Subcutaneous abdominal adipose tissue (tissue), 5 donors: ENCODE results near the gene ARID4A.

ENCODE experiments used
- H3K27ac ChIP-seq: one replicate; pipeline ENCODE4 v1.7.0; 2013; ENCODE audit warnings: low read depth, mild to moderate bottlenecking, inconsistent platforms, low read length, moderate library complexity
- H3K27me3 ChIP-seq, 5 donors: one replicate each; pipeline ENCODE4 v1.7.0; 2013; ENCODE audit warnings: low read length in 5 of 5, inconsistent platforms in 1 of 5; ENCODE audit not compliant: control insufficient read depth in 5 of 5, insufficient read depth in 4 of 5
- H3K36me3 ChIP-seq, 5 donors: one replicate each; pipeline ENCODE4 v1.7.0; 2013; ENCODE audit warnings: low read length in 5 of 5; ENCODE audit not compliant: control insufficient read depth in 5 of 5, insufficient read depth in 5 of 5
- H3K4me1 ChIP-seq, 5 donors: one replicate each; pipeline ENCODE4 v1.7.0; 2013; ENCODE audit warnings: low read length in 5 of 5, mild to moderate bottlenecking in 3 of 5, moderate library complexity in 1 of 5; ENCODE audit not compliant: control insufficient read depth in 5 of 5, insufficient read depth in 5 of 5
- H3K4me3 ChIP-seq, 5 donors: one replicate each; pipeline ENCODE4 v1.7.0; 2013; ENCODE audit warnings: low read length in 5 of 5, low read depth in 1 of 5
- H3K9ac ChIP-seq, 5 donors: one replicate each; pipeline ENCODE4 v1.7.0; 2013; ENCODE audit warnings: low read length in 5 of 5, mild to moderate bottlenecking in 4 of 5, moderate library complexity in 3 of 5
- H3K9me3 ChIP-seq, 5 donors: one replicate each; pipeline ENCODE4 v1.7.0; 2013; ENCODE audit warnings: low read length in 5 of 5; ENCODE audit not compliant: control insufficient read depth in 5 of 5
- donor health status: healthy.
- donor health status: healthy.
- donor health status: healthy.
- donor health status: healthy.
- donor health status: healthy.

Gene ARID4A

GRCh38 chr14:58291646-58292045 is 6.7 kb upstream of the ARID4A start:
- H3K4me1 ChIP-seq, result peaks cover 2 to 32% (median 18%) of the 10 kb centered on the region in 5 donors
- H3K27me3 ChIP-seq, result no peaks in the 10 kb centered on the region
- no peak overlapping the region for H3K27ac ChIP-seq
- peaks cover 24 to 61% (median 43%) of the 10 kb centered on the region in 5 donors for H3K36me3 ChIP-seq
- H3K9ac ChIP-seq, result no peak overlapping the region
- no peaks in the 10 kb centered on the region for H3K9me3 ChIP-seq
- no peak overlapping the region for H3K4me3 ChIP-seq

DNA sequence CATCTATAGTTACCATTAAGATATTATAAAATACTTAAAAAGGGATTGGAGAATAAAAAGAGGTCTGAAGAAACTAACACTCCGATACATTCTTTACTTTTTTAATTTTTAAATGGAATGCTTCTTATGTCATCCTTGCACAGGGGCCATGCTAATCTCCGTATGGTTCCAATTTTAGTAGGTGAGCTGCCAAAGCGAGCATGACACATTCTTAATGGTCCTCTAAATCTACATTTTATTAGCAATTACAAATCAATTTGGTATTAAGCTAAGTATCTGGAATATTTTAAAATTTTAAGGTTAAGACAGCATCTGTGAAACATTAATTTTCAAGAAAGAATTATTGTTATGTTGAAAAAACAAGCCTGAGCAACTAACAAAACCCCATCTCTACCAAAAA is 6.2 kb upstream of the ARID4A start:
- H3K9me3 ChIP-seq, result no peaks in the 10 kb centered on the region
- peaks cover 2 to 37% (median 22%) of the 10 kb centered on the region in 5 donors for H3K4me1 ChIP-seq
- no peak overlapping the region for H3K27ac ChIP-seq
- H3K4me3 ChIP-seq, result no peak overlapping the region
- H3K27me3 ChIP-seq, result no peaks in the 10 kb centered on the region
- H3K9ac ChIP-seq, result no peak overlapping the region
- peaks cover 24 to 58% (median 42%) of the 10 kb centered on the region in 5 donors for H3K36me3 ChIP-seq

GRCh38 chr14:58294201-58294600 is 4.2 kb upstream of the ARID4A start:
- H3K9ac ChIP-seq, result no peak overlapping the region
- H3K27me3 ChIP-seq, result peaks cover 0 to 2% (median 0%) of the 10 kb centered on the region in 5 donors
- H3K27ac ChIP-seq, result no peak overlapping the region
- H3K9me3 ChIP-seq, result no peaks in the 10 kb centered on the region
- peaks cover 10 to 50% (median 30%) of the 10 kb centered on the region in 5 donors for H3K36me3 ChIP-seq
- H3K4me3 ChIP-seq, result no peak overlapping the region
- H3K4me1 ChIP-seq, result peaks cover 6 to 38% (median 22%) of the 10 kb centered on the region in 5 donors

- Histone ChIP-seq H3K27me3 (peaks cover 0 to 2% (median 0%) of the 10 kb centered on the region in 5 donors), H3K4me1 (peaks cover 6 to 46% (median 38%) of the 10 kb centered on the region in 5 donors), H3K9ac (peak overlapping the region in 4 of 5 donors; percentile 70 to 92 (median 87)), H3K9me3 (no peaks in the 10 kb centered on the region), H3K36me3 (peaks cover 4 to 28% (median 18%) of the 10 kb centered on the region in 5 donors), H3K27ac (peak overlapping the region; percentile 95), H3K4me3 (peak overlapping the region; percentile 87 to 99 (median 98))
Observed at GRCh38 chr14:58296726-58297125, 1.6 kb upstream of the ARID4A start.

DNA sequence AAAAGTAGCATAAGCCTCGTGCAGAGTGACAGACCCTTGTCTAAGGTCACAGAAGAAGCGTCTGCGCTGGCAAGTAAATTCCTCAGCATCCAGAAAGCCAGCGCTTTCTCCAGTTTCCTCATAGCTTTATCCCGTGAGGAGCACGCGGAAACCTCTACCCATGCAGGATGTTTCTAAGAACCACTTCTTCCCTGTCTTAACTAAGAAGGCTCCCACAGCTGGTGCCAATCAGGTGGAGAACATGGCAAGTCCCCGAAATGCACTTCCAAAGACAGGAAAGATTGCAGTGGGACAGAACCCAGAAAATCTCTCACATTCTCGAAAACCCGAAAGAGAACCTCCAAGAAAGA is 968 bp upstream of the ARID4A start:
- peak overlapping the region; percentile 95 for H3K27ac ChIP-seq
- H3K4me1 ChIP-seq, result peaks cover 6 to 46% (median 37%) of the 10 kb centered on the region in 5 donors
- H3K36me3 ChIP-seq, result peaks cover 4 to 29% (median 20%) of the 10 kb centered on the region in 5 donors

GRCh38 chr14:58297762-58298476 is 436 bp upstream of the ARID4A start:
- peak overlapping the region; percentile 87 to 99 (median 98) for H3K4me3 ChIP-seq
- peak overlapping the region; percentile 64 to 92 (median 89) for H3K9ac ChIP-seq
- H3K4me1 ChIP-seq, result peaks cover 4 to 41% (median 34%) of the 10 kb centered on the region in 5 donors
- H3K9me3 ChIP-seq, result no peaks in the 10 kb centered on the region
- peak overlapping the region; percentile 95 for H3K27ac ChIP-seq
- H3K36me3 ChIP-seq, result peaks cover under 1 to 29% (median 17%) of the 10 kb centered on the region in 5 donors
- H3K27me3 ChIP-seq, result peaks cover 0 to 2% (median 0%) of the 10 kb centered on the region in 5 donors

More for the DNA sequence above, 968 bp upstream of the ARID4A start:
- Histone ChIP-seq H3K27me3 (peaks cover 0 to 2% (median 0%) of the 10 kb centered on the region in 5 donors), H3K9me3 (no peaks in the 10 kb centered on the region), H3K4me3 (peak overlapping the region; percentile 87 to 99 (median 98)), H3K9ac (peak overlapping the region; percentile 64 to 92 (median 85))

- Histone ChIP-seq H3K36me3 (peaks cover 9 to 22% (median 14%) of the 10 kb centered on the region in 5 donors), H3K27me3 (peaks cover 0 to 2% (median 0%) of the 10 kb centered on the region in 5 donors), H3K27ac (peak overlapping the region; percentile 92), H3K4me3 (peak overlapping the region; percentile 87 to 99 (median 97)), H3K9me3 (no peaks in the 10 kb centered on the region), H3K9ac (peak overlapping the region; percentile 73 to 98 (median 90)), H3K4me1 (peaks cover 4 to 39% (median 34%) of the 10 kb centered on the region in 5 donors)
Observed at GRCh38 chr14:58299401-58300330, 1.3 kb downstream of the ARID4A start.

DNA sequence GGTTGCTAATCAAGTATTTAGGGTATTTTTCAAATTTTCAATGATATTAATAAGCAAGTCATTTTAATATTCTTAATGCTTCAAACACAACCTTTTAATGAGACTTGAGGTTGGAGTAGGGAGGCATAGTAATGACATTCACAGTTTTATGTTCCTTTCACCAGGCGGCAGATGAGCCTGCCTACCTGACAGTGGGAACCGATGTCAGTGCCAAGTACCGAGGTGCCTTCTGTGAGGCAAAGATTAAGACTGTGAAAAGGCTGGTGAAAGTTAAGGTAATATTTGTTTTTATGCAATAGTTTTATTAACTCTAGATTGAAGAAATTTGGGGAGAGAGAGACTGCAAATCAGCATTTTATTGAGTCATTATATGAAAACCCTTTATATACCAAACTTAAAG is 3.1 kb downstream of the ARID4A start:
- no peak overlapping the region for H3K27ac ChIP-seq
- H3K9me3 ChIP-seq, result no peaks in the 10 kb centered on the region
- H3K9ac ChIP-seq, result peak overlapping the region in 1 of 5 donors; percentile 46
- peaks cover 4 to 27% (median 21%) of the 10 kb centered on the region in 5 donors for H3K4me1 ChIP-seq
- no peak overlapping the region for H3K4me3 ChIP-seq
- H3K27me3 ChIP-seq, result peaks cover 0 to 2% (median 0%) of the 10 kb centered on the region in 5 donors
- peaks cover 15 to 31% (median 25%) of the 10 kb centered on the region in 5 donors for H3K36me3 ChIP-seq

DNA sequence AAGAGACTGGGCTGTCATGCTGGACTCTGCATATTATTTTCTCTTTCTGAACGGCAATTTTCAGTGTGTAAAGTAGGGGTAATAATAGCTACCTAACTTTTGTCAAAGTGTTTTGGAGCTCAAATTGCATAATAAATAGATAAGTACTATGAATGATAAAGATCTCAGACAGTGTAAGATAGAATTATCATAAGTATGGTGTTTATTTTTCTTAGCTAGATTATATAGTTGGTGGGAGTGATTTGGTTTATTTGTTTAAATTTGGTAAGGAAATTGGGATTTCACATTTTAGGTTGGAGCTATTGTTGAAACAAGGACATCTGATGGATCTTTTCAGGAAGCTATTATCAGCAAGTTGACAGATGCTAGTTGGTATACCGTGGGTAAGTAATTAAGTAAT is 7.4 kb downstream of the ARID4A start:
- Histone ChIP-seq H3K9ac (no peak overlapping the region), H3K4me3 (no peak overlapping the region), H3K27me3 (no peaks in the 10 kb centered on the region), H3K27ac (no peak overlapping the region), H3K4me1 (peaks cover 0 to 5% (median 2%) of the 10 kb centered on the region in 5 donors), H3K9me3 (no peaks in the 10 kb centered on the region), H3K36me3 (peaks cover 24 to 49% (median 38%) of the 10 kb centered on the region in 5 donors)
